HG02852 (cell line): ENCODE data around the gene ZNF784.

Experiments used
- ATAC-seq: cut with Tn5 transposase; IDR thresholded peaks from one replicate; pipeline ENCODE4 v1.9.1; 2021; ENCODE audit warnings: mild to moderate bottlenecking, moderate library complexity; ENCODE audit not compliant: unreplicated experiment

ZNF784 gene

DNA sequence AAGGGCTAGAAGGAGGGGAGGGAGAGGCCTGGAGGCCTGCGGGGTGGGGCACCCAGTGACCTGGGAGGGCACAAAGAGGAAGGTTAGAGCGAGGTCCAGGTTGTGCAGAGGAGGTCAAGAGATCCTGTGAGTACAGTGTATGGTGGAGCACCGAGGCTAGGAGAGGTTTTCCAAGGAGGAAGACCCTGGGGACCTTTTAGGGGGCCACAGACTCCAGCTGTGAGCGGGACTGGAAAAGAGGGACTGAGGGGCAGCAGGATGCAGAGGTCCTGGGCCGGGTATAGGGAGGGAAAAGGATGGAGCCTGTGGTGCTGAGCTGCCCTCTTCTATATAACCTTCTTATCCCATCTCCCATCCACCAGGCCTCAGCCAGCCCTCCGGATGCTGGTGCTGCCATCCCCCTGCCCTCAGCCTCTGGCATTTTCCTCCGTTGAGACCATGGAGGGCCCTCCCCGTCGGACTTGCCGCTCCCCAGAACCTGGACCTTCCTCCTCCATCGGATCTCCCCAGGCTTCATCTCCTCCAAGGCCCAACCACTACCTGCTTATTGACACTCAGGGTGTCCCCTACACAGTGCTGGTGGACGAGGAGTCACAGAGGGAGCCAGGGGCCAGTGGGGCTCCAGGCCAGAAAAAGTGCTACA, 19.9 kb upstream of the ZNF784 start:
- no peak for ATAC-seq

DNA sequence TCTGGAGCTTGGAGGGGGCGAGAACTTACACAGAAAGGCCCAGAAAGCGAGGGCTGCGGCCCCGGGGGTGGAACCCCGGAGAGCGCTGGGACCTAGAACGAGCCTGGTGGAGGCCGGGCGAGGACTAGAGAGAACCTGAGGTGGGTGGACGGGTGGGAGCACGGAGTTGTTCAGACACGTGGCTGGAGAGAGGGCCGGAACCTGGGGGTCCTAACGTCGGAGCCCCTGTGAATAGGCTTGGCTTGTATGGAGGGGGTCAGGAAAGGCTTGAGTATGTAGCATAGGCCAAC, 19.5 kb upstream of the ZNF784 start:
- ATAC-seq, result no peak

DNA sequence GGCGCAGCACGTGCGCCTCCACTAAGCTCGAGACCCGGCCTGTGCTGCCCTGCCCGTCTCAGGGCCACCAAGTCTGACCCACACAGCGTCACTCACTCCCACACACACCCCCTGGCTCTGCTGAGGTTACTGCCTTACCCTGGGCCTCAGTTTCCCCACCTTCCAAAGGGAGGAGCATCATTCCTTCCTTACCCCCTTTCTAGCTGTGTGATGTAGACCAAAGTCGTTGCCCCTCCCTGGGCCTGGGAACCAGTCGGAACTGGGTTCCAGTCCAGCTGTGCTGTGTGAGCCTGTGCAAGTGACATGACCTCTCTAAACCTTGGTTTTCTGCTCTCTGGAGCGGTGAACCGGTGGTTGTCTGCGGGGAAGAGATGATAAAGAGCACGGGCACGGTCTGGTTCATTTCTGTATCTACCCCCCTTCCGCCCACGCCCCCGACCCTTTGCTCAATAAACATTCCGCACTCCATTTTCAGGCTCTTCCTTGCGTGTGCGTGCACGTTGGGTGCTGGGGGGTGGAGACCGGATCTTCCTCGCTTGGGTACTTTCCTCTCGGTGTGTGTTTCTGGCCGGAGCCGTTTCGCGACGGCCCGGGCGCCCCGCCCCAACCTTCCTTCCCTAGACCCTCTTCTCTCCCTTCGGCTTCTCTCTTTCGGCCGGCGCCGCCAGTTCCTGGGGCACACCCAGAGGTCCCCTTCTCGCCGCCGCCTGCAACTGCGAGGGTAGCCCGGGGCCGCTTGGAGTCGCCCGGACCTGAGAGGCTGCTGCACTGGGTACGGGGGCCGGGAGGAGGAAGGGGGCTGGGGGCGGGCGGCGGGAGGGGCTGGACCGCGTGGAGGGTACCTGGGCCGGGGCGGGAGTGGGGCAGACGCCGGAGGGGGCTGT, 18.9 kb upstream of the ZNF784 start, which contains the start of gene ZNF581:
Gene ZNF581 (plus strand): TSS at position 647 of the 884 bp plus-strand sequence. CDS start 923 bp downstream, outside the sequence.
- ATAC-seq, result no peak

DNA sequence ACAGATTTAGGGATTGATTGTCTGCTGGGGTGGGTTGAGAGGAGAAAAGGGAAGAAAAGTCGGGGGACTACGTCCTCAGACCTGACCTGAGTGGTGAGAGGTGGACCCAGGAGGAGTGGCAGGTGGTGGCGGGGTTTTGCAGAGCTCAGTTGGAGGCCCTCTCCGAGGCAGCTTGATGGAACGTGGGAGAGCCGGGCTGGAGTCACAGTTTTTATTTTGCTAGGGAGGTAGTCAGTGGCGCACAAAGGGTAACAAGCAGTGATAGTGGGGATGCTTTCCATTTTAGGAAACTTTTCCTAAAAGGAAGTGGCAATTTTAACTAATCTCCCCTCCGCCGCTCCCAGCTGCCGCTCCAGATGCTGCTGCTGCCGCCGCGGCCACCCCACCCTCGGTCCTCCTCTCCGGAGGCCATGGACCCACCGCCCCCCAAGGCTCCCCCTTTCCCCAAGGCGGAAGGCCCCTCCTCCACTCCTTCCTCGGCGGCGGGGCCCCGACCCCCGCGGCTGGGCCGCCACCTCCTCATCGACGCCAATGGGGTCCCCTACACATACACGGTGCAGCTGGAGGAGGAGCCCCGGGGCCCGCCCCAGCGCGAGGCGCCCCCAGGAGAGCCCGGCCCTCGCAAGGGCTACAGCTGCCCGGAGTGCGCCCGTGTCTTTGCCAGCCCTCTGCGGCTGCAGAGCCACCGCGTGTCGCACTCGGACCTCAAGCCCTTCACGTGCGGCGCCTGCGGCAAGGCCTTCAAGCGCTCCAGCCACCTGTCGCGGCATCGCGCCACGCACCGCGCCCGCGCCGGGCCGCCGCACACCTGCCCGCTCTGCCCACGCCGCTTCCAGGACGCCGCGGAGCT, 18.0 kb upstream of the ZNF784 start:
- ATAC-seq, result no peak

DNA sequence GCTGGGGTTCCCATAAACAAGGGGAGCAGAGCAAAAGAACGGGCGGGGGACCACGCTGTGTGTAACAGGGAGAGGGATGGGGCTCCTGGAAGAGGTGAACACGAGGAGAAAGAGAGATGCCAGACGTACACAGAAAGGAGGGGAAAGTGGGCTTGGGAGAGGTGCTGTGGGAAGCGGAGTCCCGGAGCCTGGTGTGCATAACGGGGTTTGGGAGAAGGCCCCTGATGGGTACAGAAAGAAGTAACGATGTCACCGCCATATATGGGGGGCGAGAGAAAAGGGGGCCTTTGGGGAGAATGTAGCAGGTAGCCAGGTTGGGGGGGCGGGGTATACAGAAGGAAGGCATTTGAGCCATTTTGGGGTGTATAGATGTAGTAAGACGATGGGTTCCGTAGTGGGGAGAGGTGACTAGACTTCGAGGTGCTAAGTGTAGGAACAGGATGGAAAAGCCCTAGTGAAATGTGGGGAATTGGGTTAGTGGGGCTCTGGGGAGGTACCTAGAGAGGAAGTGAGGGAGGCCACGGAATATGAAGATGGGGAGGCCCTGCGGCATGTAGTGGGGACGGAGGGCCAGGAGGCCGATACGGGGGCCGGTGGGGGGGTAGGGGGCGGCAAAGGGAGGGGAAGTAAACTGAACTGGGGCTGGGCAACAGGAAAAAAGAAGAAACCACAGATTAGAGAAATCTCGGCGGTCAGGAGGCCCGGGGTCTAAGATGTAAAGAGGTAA, 17.2 kb upstream of the ZNF784 start:
- ATAC-seq, result no peak

DNA sequence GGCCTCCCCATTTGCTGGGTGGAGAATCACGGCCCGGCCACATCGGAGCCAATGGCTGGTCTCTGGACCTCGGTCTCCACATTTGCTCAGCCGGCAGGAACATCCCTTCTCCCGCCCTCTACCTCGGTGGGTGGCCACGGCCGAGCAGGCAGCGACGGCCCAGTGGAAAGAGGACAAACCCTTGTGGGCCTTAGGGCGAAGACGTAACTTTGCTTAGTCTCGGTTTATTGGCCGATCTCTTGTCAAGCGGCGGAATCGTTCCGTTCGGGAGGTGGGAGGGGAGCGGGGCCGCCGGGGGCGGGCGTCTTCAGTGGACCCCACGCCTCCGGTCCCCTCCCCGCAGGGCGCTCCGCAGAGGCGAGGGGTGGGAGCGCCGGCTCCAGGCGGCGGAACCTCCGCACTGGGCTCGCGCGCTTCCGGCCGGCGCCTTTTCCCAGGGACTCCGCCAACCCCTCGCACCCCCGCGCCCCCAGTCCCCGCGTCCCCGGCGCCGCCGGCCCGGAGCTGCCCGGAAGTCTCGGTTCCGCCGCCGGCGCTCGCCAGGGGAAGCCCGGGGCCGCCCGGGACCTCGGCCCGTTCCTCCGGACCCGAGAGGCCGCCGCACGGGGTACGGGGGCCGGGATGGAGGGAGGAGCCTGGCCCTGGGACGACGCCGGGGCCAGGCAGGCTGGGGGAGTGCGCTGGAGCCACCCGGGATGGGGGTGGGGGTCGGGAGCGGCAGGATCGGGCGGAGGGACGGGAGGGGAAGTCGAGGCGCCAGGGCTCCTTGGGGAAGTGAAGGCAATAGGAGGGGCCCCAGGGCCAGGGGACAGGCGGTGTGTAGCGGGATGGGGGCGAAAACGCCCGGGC, 16.4 kb upstream of the ZNF784 start, which contains the start of gene ZNF580:
Gene ZNF580 (plus strand): TSS at position 426 of the 849 bp plus-strand sequence. CDS start 1,507 bp downstream, outside the sequence.
- peak; percentile 31 for ATAC-seq

DNA sequence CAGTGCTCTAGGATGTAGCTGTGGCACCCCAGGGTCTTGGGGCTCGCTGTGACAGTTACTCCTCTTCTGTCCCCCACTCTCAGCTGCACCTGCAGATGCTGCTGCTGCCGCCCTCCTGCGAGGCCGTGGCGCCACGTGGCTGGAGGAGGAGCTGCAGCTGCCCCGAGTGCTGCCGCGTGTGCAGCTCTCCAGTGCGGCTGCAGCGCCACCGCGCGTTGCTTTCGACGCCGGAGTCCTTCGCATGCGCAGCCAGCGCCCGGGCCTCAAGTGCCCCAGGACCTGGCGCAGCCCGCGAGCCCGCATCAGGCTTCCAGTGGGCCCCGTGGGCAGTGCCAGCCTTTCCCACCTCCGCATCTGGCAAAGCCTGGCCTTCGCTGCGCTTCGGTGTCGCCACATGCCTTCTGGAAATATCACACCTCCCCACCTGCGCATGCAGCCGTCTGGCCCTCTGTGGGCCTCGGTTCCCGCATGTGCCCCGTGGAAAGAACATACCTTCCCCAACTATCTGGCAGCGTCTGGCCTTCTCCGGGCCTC, 15.7 kb upstream of the ZNF784 start:
- no peak for ATAC-seq

DNA sequence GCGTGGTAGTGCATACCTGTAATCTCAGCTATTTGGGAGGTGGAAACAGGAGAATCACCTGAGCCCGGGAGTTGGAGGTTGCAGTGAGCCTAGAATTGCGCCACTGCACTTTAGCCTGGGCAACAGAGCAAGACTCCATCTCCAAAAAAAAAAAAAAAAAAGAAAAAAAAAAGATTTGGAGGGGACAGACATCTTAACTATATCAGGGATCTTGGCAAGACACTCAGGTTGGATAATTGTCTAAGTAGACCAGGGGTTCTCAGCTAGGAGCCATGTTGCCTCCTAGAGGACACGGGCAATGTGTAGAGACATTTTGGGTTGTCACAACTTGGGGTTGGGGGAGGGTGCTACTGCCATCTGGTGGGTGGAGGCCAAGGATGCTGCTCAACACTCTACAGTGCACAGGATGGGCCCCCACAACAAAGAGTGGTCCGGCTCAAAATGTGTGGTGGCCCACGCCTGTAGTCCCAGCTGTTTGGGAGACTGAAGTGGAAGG, 14.5 kb upstream of the ZNF784 start:
- no peak for ATAC-seq

DNA sequence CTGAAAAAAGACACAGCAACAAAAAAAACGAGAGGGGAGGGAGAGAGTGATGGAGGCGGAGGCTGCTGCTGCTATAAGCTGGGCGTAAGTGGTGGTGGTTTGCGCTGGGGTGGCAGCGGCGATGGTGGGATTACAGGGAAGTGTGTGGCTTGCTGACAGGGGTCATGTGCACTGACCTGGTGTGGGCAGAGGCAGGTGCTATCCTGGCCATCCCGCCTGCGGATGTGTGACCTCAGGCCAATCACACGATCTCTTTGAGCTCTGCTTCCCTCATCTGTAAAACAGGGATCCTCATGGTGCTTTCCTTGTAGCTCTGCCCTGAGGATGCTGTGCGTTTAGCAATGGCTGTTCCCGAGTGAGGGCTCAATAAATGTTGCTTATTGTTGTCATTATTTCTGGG, 13.2 kb upstream of the ZNF784 start:
- no peak for ATAC-seq

DNA sequence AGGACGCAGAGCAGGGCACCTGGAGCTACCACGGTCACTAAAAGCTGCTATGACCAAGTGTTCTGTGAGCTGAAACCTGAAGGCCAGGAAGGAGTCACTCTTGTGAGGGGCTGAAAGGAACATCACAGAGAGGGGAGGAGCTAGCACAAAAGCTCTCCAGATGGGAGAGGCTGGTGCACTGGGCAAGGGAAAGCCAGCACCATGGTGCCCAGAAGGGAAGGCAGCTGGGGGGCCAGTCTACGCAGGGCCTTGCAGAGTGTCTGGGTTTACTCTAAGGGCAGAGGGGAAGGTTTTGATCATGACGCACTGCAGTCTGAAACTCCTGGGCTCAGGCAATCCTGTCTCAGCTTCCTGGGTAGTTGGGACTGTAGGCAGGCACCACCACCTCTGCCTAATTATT, 12.4 kb upstream of the ZNF784 start:
- no peak for ATAC-seq

DNA sequence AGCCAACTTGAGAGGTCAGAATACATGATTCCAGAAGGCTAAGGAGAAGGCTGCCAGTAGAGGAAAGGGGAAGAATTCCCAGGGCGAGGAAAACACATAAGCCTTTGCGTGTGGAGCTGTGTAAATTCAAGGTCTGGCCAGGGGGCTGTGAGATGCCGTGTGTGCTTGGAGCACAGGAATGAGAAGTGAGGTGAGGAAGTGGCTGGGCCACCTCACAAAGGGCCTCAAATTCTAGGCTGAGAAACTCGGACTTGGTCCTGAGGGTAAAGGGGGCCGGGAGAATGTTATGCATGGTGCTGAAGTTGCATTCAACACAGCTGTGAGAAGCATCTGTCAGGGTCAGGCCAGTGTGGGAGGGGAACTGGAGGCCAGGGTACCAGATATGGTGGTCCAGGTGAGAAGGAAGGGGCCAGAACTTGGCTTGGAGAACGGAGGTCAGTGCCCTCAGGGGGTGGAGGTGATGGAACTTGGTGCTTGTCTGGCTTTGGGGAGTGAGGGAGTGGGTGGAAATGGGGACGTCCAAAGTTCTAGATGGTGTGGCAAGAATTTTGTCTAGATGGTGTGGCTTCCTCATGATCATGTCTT, 11.6 kb upstream of the ZNF784 start:
- ATAC-seq, result no peak

DNA sequence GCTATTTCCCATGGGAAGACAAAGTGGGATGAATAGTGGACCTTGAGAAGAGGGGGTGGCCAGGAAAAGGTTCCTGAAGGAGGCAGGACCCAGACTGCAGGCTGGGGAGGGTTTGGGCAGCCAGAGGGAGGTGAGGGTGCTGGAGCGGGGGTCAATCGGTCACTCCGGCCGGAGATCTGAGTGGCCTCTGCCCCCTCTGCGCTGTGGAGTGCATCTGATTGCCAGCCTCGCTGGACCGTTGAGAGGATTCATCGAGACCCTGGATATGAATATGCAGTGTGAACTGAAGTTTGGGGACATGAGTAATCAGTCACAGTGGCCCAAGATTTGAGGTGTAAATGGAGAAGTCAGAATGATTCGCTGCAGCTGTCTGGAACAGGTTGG, 11.0 kb upstream of the ZNF784 start:
- no peak for ATAC-seq

DNA sequence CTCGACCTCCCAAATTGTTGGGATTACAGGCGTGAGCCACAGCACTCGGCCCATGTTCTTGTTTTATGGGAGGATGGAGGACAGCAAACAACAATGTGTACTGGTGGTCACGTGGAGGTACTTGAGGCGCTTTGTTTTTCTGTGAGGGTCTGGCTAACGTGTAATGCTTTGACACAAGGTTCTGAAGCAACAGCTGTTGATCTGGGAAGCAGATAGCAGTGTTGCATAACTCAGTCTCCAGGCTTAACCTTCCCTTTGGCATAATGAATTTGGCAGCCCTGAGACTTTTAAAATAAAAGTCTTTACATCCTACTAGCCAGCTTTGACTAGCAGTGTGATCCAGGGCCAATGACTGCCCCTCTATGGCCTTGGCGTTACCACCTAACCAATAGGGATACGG, 9.5 kb upstream of the ZNF784 start:
- ATAC-seq, result no peak

DNA sequence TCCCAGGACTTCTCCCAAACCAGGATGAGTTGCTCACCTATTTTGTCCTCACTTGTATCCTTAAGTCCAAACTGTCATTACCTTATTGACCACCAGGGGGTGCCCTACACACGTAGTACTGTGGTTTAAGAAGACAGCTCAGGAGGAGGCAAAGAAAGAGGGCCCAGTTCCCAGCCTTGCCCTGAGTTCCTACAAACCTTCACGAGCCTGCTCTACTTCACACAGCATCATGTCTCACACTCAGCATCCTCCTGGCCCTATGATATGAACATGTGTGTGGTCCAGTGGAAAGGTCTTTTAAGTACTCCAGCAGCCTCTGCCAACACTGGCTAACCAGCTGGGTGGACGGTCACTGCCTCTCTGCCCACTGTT, 8.1 kb upstream of the ZNF784 start:
- ATAC-seq, result no peak

DNA sequence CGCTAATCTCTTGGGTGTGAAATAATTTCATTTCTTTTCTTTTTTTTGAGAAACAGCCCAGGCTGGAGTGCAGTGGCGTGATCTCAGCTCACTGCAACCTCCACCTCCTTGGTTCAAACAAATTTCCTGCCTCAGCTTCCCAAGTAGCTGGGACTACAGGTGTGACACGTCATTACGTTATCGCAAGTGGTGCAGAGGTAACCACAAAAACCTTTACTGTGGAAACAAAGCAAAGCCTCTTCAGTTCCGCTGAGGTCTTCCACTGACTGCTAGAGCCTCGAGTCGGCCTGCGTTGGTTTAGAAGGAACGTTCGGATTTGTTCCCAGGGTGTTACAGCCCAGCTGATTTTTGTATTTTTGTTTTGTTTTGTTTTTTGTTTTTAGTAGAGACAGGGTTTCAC, 2.0 kb upstream of the ZNF784 start:
- ATAC-seq, result no peak

DNA sequence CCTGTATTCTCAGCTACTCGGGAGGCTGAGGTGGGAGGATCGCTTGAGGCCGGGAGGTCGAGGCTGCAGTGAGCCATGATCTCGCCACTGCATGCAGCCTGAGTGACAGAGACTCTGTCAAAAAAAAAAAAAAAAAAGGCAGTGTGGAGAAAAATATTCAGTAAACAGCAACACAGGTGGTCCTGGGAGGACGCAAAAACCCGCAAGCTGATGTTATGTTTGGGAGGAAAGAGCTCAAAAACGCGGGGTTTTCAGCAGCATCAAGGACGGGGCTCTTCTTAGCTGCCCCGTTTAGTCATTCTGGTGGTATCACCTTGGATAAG, 599 bp upstream of the ZNF784 start:
- ATAC-seq, result no peak

DNA sequence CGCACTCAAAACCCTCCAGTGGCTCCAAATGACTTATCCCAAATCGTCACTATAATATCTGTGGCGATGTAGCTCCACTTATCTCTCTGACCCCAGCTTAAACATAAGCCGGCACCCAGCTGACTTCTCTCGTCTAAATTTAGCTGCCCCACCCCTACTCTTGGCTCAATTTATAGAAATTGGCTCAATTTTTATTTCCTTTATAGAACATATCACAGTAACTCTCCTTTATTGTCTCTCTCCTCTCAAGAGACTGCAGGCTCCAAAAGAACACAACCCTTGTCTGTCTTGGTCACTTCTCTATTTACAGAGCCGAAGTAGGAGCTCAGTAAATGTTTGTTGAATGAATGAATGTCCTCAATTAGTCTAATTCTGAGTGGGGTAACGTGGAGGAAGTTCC, 805 bp downstream of the ZNF784 start:
- ATAC-seq, result no peak

DNA sequence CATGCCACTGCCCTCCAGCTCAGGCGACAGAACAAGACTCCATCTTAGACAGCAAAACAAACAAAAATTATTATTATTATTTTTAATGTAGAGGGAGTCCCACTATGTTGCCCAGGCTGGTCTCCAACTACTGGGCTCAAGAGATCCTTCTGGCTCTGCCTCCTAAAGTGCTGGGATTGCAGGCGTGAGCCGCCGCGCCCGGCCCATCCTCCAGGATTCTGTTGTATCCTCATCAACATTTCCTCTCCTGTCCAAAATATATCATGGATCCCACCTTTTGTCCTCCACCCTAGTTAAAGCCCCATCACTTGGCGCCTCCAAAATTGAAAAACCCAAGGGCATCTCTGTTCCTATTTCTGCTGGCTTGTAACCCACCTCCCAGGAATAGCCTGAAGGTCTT, 1.2 kb downstream of the ZNF784 start:
- ATAC-seq, result no peak

DNA sequence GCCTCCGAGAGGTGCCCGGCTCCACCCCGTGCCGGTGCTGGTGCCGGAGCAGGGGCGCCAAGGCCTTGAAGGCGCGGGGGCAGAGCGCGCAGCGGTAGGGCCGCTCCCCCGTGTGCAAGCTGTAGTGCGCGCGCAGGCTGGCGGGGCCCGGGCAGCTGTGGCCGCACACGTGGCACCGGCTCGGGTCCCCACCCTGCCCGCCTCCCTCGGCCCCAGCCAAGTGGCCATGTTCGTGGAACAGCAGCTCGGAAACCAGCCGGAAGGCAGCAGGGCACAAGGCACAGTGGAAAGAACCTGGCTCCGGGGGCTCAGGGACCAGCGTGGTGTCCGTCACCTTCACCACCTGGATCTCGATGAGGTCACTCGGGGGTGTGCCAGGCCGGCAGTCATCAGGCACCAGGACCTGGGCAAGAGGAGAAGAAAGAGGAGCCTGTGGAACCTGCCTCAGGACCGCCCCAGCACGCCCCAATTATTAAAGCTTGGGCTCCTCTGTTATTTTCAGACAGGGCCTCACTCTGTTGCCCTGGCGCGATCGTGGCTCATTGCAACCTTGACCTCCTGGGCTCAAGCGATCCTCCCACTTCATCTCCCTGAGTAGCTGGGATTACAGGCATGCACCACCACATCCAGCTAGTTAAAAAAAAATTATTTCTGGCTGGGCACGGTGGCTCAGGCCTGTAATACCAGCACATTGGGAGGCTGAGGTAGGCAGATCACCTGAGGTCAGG, 2.0 kb downstream of the ZNF784 start:
- no peak for ATAC-seq
